HepG2 (cell line): ENCODE results near the gene COX7A2L. TPM values are rescaled to one million over a fixed set of nuclear protein-coding genes. Genes with fewer than 3 reads are reported as not detected.

ENCODE experiments used
- BRF2 ChIP-seq: sonication (generic); formaldehyde crosslinking; IDR thresholded peaks from 2 replicates; pipeline ENCODE4 v1.8.1; 2022; ENCODE audit warnings: mild to moderate bottlenecking, missing genetic modification reagents
- HES4 ChIP-seq: sonication (generic); formaldehyde crosslinking; IDR thresholded peaks from 2 replicates; pipeline ENCODE4 v1.9.0; 2021; ENCODE audit warnings: mild to moderate bottlenecking, missing genetic modification reagents, borderline replicate concordance
- IRF9 ChIP-seq: sonication (generic); formaldehyde crosslinking; IDR thresholded peaks from 2 replicates; pipeline ENCODE4 v1.8.0; 2022; ENCODE audit warnings: missing genetic modification reagents, mild to moderate bottlenecking, borderline replicate concordance
- KDM2A ChIP-seq: sonication (generic); formaldehyde crosslinking; IDR thresholded peaks from 2 replicates; pipeline ENCODE4 v1.4.0; 2020; ENCODE audit warnings: low read depth, missing genetic modification reagents, borderline replicate concordance
- PAXIP1 ChIP-seq: sonication (generic); formaldehyde crosslinking; conservative IDR thresholded peaks from 2 replicates; pipeline ENCODE4 v1.4.0; 2020; ENCODE audit warnings: mild to moderate bottlenecking, missing genetic modification reagents, moderate library complexity
- TFDP1 ChIP-seq: IDR thresholded peaks from 2 replicates; pipeline ENCODE4 v1.6.1; 2016; ENCODE audit warnings: missing compliant biosample characterization, missing genetic modification reagents, borderline replicate concordance
- TFE3 ChIP-seq: IDR thresholded peaks from 2 replicates; pipeline ENCODE4 v1.6.1; 2016
- ZBTB7A ChIP-seq: sonication (generic); formaldehyde crosslinking; IDR thresholded peaks from 2 replicates; pipeline ENCODE4 v1.8.0; 2022; ENCODE audit warnings: mild to moderate bottlenecking, missing genetic modification reagents
- ZHX2 ChIP-seq, 2 experiments: sonication (generic) in 1 of 2; formaldehyde crosslinking in 1 of 2; IDR thresholded peaks; 2 replicates each; pipeline versions ENCODE4 v1.6.1 to v1.9.0; 2014 to 2022; ENCODE audit warnings: antibody characterized with exemption in 1 of 2, borderline replicate concordance in 1 of 2, inconsistent platforms in 1 of 2, low read depth in 1 of 2, missing genetic modification reagents in 1 of 2
- polyA plus RNA-seq, 8 experiments: library from polyadenylated mRNA; depleted of rRNA in 3 of 8; stranded (reverse) in 7 of 8; unstranded in 1 of 8; fragments of >200 nt; fragmentation: Illumina TruSeq in 4 of 8; extraction: Trizol in 4 of 8; gene quantifications; 2 replicates each; pipeline versions ENCODE4 v1.2.1 to v1.2.3, GENCODE V29; 2011 to 2016; ENCODE audit warnings: low read depth in 4 of 8, missing spikeins in 1 of 8, mixed read lengths in 1 of 8; ENCODE audit not compliant: insufficient read depth in 1 of 8
- total RNA-seq, 5 experiments: library from RNA; depleted of rRNA; stranded (reverse); fragments of >200 nt; fragmentation: Illumina TruSeq; extraction: Trizol; gene quantifications; 2 replicates each; pipeline ENCODE4 v1.2.3, GENCODE V29; 2016; ENCODE audit warnings: low read depth in 1 of 5

COX7A2L gene
- total and polyA plus RNA-seq, 2 of the 13 experiments (the other 11 are each of a cell fraction or from before 2014, with no cell fraction given), result 155 to 201 TPM

GRCh38 chr2:42360890-42361727 is at the start of gene COX7A2L (continued):
- TF ChIP-seq ZHX2 (IDR thresholded peaks at IDR 0.05; ENCODE audit: low read depth), result no peak
- 0 out of 2 replicates have a peak, but pooled peaks have one; percentile 57 for TF ChIP-seq ZHX2 (CRISPR knock-in tag; IDR thresholded peaks at IDR 0.05; ENCODE audit: borderline replicate concordance)
- no peak; the same call in 1 of the 2 replicates for TF ChIP-seq ZBTB7A
- no peak; the same call in none of the 2 replicates for TF ChIP-seq PAXIP1 (CRISPR knock-in tag)
- TF ChIP-seq IRF9 (CRISPR knock-in tag), result no peak
- peak; percentile 93 for TF ChIP-seq TFE3 (CRISPR knock-in tag)
- TF ChIP-seq TFDP1 (CRISPR knock-in tag), result peak; percentile 67; the same call in 1 of the 2 replicates
- no peak for TF ChIP-seq HES4 (CRISPR knock-in tag)
- peak; percentile 90 for TF ChIP-seq KDM2A (CRISPR knock-in tag)
- 0 out of 2 replicates have a peak, but pooled peaks have one; percentile 21 for TF ChIP-seq BRF2 (CRISPR knock-in tag)
